ENCODE results near the gene VTI1A. TPM values are rescaled to one million over a fixed set of nuclear protein-coding genes. Genes with fewer than 3 reads are reported as not detected.

The VTI1A gene
- total and polyA plus RNA-seq, 4 donors = 5.5 to 26.9 (median 13.1) TPM

GRCh38 chr10:112675560-112676083 lies 228.6 kb downstream of the VTI1A start:
- DNase-seq (ENCODE audit: low spot score) = no peak
- Histone ChIP-seq H3K27me3 (ENCODE audit: control insufficient read depth in 4 of 4, insufficient read depth in 4 of 4, low read length in 3 of 4) (no peaks in the 10 kb centered on the region), H3K27ac (ENCODE audit: low read depth in 1 of 2, low read length in 2 of 2) (no peak overlapping the region), H3K4me3 (ENCODE audit: low read depth in 1 of 3, low read length in 3 of 3) (no peak overlapping the region), H3K36me3 (ENCODE audit: control insufficient read depth in 4 of 4, insufficient read depth in 3 of 4, low read depth in 1 of 4, low read length in 3 of 4) (no peaks in the 10 kb centered on the region), H3K9ac (ENCODE audit: low read depth in 1 of 2, low read length in 2 of 2) (no peak overlapping the region), H3K9me3 (ENCODE audit: control insufficient read depth in 4 of 4, low read length in 3 of 4) (no peaks in the 10 kb centered on the region), H3K4me1 (ENCODE audit: control insufficient read depth in 4 of 4, insufficient read depth in 4 of 4, low read length in 3 of 4) (no peaks in the 10 kb centered on the region)
- TF ChIP-seq TAF1 (conservative IDR thresholded peaks at IDR 0.05) = no peak
- WGBS = 97% methylated on average over 10 of the region's 10 CpGs

- peak; percentile 50 for DNase-seq (ENCODE audit: low spot score)
- H3K4me3 ChIP-seq (ENCODE audit: low read depth in 1 of 3, low read length in 3 of 3) = no peak overlapping the region
- 82% methylated on average over 5 of the region's 5 CpGs for WGBS
- no peaks in the 10 kb centered on the region for H3K27me3 ChIP-seq (ENCODE audit: control insufficient read depth in 4 of 4, insufficient read depth in 4 of 4, low read length in 3 of 4)
- H3K4me1 ChIP-seq (ENCODE audit: control insufficient read depth in 4 of 4, insufficient read depth in 4 of 4, low read length in 3 of 4) = no peaks in the 10 kb centered on the region
- no peak overlapping the region for H3K27ac ChIP-seq (ENCODE audit: low read depth in 1 of 2, low read length in 2 of 2)
- TF ChIP-seq JUND (IDR thresholded peaks at IDR 0.05) (no peak), GABPA (IDR thresholded peaks at IDR 0.05 in 1 of 2, conservative IDR thresholded peaks at IDR 0.05 in 1 of 2) (no peak)
- H3K9ac ChIP-seq (ENCODE audit: low read depth in 1 of 2, low read length in 2 of 2) = no peak overlapping the region
- H3K36me3 ChIP-seq (ENCODE audit: control insufficient read depth in 4 of 4, insufficient read depth in 3 of 4, low read depth in 1 of 4, low read length in 3 of 4) = no peaks in the 10 kb centered on the region
- H3K9me3 ChIP-seq (ENCODE audit: control insufficient read depth in 4 of 4, low read length in 3 of 4) = no peaks in the 10 kb centered on the region
Observed at GRCh38 chr10:112677689-112678088, 230.7 kb downstream of the VTI1A start.

GRCh38 chr10:112678581-112678980 lies 231.6 kb downstream of the VTI1A start:
- H3K27ac ChIP-seq (ENCODE audit: low read depth in 1 of 2, low read length in 2 of 2) = no peak overlapping the region
- no peak overlapping the region for H3K4me3 ChIP-seq (ENCODE audit: low read depth in 1 of 3, low read length in 3 of 3)
- H3K9ac ChIP-seq (ENCODE audit: low read depth in 1 of 2, low read length in 2 of 2) = no peak overlapping the region
- H3K36me3 ChIP-seq (ENCODE audit: control insufficient read depth in 4 of 4, insufficient read depth in 3 of 4, low read depth in 1 of 4, low read length in 3 of 4) = no peaks in the 10 kb centered on the region
- H3K4me1 ChIP-seq (ENCODE audit: control insufficient read depth in 4 of 4, insufficient read depth in 4 of 4, low read length in 3 of 4) = no peaks in the 10 kb centered on the region
- 89% methylated on average over 7 of the region's 7 CpGs for WGBS
- DNase-seq (ENCODE audit: low spot score) = no peak
- H3K27me3 ChIP-seq (ENCODE audit: control insufficient read depth in 4 of 4, insufficient read depth in 4 of 4, low read length in 3 of 4) = no peaks in the 10 kb centered on the region
- H3K9me3 ChIP-seq (ENCODE audit: control insufficient read depth in 4 of 4, low read length in 3 of 4) = no peaks in the 10 kb centered on the region
- TF ChIP-seq NR2F2 (IDR thresholded peaks at IDR 0.05) = no peak
- TF ChIP-seq CTCF (IDR thresholded peaks at IDR 0.05; ENCODE audit: low read depth, low read length, missing input control) = no peak
- no peak for TF ChIP-seq HNF4G (IDR thresholded peaks at IDR 0.05)
- no peak for TF ChIP-seq EGR1 (IDR thresholded peaks at IDR 0.05; ENCODE audit: low read depth in 2 of 2)
- no peak for TF ChIP-seq RXRA (IDR thresholded peaks at IDR 0.05)
- TF ChIP-seq HNF4A (conservative IDR thresholded peaks at IDR 0.05) = no peak
- TF ChIP-seq, protein P1, sequence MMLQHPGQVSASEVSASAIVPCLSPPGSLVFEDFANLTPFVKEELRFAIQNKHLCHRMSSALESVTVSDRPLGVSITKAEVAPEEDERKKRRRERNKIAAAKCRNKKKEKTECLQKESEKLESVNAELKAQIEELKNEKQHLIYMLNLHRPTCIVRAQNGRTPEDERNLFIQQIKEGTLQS (IDR thresholded peaks at IDR 0.05) = no peak
- TF ChIP-seq JUND (IDR thresholded peaks at IDR 0.05) = no peak
- no peak for TF ChIP-seq TAF1 (conservative IDR thresholded peaks at IDR 0.05)

DNA sequence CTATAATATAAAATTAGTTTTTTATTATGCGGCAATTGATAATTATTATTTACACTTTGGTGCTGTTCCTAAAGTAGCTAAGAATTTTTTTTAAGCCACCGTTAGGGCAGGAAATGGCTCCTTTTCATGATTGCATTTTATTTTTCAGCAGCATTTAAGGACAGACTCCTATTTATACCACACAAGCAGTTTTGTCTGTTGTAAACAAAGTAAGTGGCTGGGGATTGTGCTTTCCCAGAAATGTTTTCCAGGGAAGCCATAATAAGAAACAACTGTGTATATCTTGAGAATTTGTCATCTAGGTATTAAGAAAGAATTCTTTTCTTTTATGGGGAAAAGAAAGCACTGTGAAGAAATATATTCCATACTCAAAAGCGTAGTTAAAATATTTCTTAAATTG lies 232.0 kb downstream of the VTI1A start:
- Histone ChIP-seq H3K27ac (ENCODE audit: low read depth in 1 of 2, low read length in 2 of 2) (no peak overlapping the region), H3K36me3 (ENCODE audit: control insufficient read depth in 4 of 4, insufficient read depth in 3 of 4, low read depth in 1 of 4, low read length in 3 of 4) (no peaks in the 10 kb centered on the region), H3K9me3 (ENCODE audit: control insufficient read depth in 4 of 4, low read length in 3 of 4) (no peaks in the 10 kb centered on the region), H3K9ac (ENCODE audit: low read depth in 1 of 2, low read length in 2 of 2) (no peak overlapping the region), H3K4me1 (ENCODE audit: control insufficient read depth in 4 of 4, insufficient read depth in 4 of 4, low read length in 3 of 4) (no peaks in the 10 kb centered on the region), H3K27me3 (ENCODE audit: control insufficient read depth in 4 of 4, insufficient read depth in 4 of 4, low read length in 3 of 4) (no peaks in the 10 kb centered on the region), H3K4me3 (ENCODE audit: low read depth in 1 of 3, low read length in 3 of 3) (no peak overlapping the region)
- no peak for DNase-seq (ENCODE audit: low spot score)
- whole genome bisulfite sequencing = 90% methylated on average over 3 of the region's 3 CpGs
- TF ChIP-seq, protein P2, sequence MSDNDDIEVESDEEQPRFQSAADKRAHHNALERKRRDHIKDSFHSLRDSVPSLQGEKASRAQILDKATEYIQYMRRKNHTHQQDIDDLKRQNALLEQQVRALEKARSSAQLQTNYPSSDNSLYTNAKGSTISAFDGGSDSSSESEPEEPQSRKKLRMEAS (IDR thresholded peaks at IDR 0.05) = no peak
- TF ChIP-seq GABPA (IDR thresholded peaks at IDR 0.05 in 1 of 2, conservative IDR thresholded peaks at IDR 0.05 in 1 of 2) = no peak
- TF ChIP-seq, protein P3, sequence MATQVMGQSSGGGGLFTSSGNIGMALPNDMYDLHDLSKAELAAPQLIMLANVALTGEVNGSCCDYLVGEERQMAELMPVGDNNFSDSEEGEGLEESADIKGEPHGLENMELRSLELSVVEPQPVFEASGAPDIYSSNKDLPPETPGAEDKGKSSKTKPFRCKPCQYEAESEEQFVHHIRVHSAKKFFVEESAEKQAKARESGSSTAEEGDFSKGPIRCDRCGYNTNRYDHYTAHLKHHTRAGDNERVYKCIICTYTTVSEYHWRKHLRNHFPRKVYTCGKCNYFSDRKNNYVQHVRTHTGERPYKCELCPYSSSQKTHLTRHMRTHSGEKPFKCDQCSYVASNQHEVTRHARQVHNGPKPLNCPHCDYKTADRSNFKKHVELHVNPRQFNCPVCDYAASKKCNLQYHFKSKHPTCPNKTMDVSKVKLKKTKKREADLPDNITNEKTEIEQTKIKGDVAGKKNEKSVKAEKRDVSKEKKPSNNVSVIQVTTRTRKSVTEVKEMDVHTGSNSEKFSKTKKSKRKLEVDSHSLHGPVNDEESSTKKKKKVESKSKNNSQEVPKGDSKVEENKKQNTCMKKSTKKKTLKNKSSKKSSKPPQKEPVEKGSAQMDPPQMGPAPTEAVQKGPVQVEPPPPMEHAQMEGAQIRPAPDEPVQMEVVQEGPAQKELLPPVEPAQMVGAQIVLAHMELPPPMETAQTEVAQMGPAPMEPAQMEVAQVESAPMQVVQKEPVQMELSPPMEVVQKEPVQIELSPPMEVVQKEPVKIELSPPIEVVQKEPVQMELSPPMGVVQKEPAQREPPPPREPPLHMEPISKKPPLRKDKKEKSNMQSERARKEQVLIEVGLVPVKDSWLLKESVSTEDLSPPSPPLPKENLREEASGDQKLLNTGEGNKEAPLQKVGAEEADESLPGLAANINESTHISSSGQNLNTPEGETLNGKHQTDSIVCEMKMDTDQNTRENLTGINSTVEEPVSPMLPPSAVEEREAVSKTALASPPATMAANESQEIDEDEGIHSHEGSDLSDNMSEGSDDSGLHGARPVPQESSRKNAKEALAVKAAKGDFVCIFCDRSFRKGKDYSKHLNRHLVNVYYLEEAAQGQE (IDR thresholded peaks at IDR 0.05) = no peak
- TF ChIP-seq HNF4G (IDR thresholded peaks at IDR 0.05) = no peak
- no peak for TF ChIP-seq SP1 (IDR thresholded peaks at IDR 0.05)
- TF ChIP-seq JUND (IDR thresholded peaks at IDR 0.05) = no peak
- no peak for TF ChIP-seq RAD21 (IDR thresholded peaks at IDR 0.05)
- TF ChIP-seq EGR1 (IDR thresholded peaks at IDR 0.05; ENCODE audit: low read depth in 2 of 2) = no peak
- TF ChIP-seq FOXA1 (IDR thresholded peaks at IDR 0.05) = no peak
- TF ChIP-seq, protein P1 (IDR thresholded peaks at IDR 0.05) = no peak
- TF ChIP-seq TAF1 (conservative IDR thresholded peaks at IDR 0.05) = no peak
- no peak for TF ChIP-seq FOXA2 (IDR thresholded peaks at IDR 0.05)
- TF ChIP-seq HNF4A (conservative IDR thresholded peaks at IDR 0.05) = no peak
- no peak for TF ChIP-seq NR2F2 (IDR thresholded peaks at IDR 0.05)
- TF ChIP-seq RXRA (IDR thresholded peaks at IDR 0.05) = no peak

All from liver (tissue), 9 donors.